Right atrium auricular region (tissue), 2 donors: Measurements from ENCODE around the gene TTLL11. TPM values are rescaled to one million over a fixed set of nuclear protein-coding genes. Genes with fewer than 3 reads are reported as not detected.

Experiments used
- DNase-seq: peaks from one replicate; pipeline ENCODE4 v3.0.0-alpha.2; 2019; ENCODE audit warnings: low spot score
- H3K27ac ChIP-seq, 2 donors: fragments of 200-600 bp; sonication (generic); 1 replicate in 1 of 2; 2 replicates in 1 of 2; pipeline ENCODE4 v1.5.1; 2016 to 2019
- H3K27me3 ChIP-seq, 2 donors: fragments of 200-600 bp; sonication (generic); one replicate each; pipeline versions ENCODE4 v1.5.1 to v1.6.0; 2017 to 2019
- H3K36me3 ChIP-seq: fragments of 200-600 bp; sonication (generic); one replicate; pipeline ENCODE4 v1.5.1; 2016
- H3K4me1 ChIP-seq, 2 donors: fragments of 200-600 bp; sonication (generic); one replicate each; pipeline versions ENCODE4 v1.5.1 to v1.6.0; 2017 to 2019
- H3K4me3 ChIP-seq, 2 donors: fragments of 200-600 bp; sonication (generic); 1 replicate in 1 of 2; 2 replicates in 1 of 2; pipeline ENCODE4 v1.5.1; 2017 to 2019; ENCODE audit warnings: mild to moderate bottlenecking in 1 of 2, moderate library complexity in 1 of 2
- H3K9me3 ChIP-seq, 2 donors: fragments of 200-600 bp; sonication (generic); one replicate each; pipeline ENCODE4 v1.5.1; 2019
- microRNA-seq, 2 donors: library from miRNA; unstranded; fragments of <30 nt; microRNA quantifications; one replicate each; pipeline ENCODE4, GENCODE V29; 2016 to 2017; ENCODE audit warnings: borderline number of aligned reads in 2 of 2, borderline replicate concordance in 1 of 2
- total RNA-seq, 2 donors: library from RNA; depleted of rRNA; stranded (reverse); fragments of >200 nt; gene quantifications; one replicate each; pipeline ENCODE4 v1.1.0, GENCODE V29; 2016
- TF ChIP-seq, protein P1 (sequence below), 2 donors: fragments of 200-600 bp; sonication (generic); IDR thresholded peaks; one replicate each; pipeline ENCODE4 v1.5.1; 2019; ENCODE audit warnings: antibody characterized with exemption in 2 of 2

TTLL11 gene
- total RNA-seq, 2 donors from 2014 or later = 5.9 to 7.8 TPM

DNA sequence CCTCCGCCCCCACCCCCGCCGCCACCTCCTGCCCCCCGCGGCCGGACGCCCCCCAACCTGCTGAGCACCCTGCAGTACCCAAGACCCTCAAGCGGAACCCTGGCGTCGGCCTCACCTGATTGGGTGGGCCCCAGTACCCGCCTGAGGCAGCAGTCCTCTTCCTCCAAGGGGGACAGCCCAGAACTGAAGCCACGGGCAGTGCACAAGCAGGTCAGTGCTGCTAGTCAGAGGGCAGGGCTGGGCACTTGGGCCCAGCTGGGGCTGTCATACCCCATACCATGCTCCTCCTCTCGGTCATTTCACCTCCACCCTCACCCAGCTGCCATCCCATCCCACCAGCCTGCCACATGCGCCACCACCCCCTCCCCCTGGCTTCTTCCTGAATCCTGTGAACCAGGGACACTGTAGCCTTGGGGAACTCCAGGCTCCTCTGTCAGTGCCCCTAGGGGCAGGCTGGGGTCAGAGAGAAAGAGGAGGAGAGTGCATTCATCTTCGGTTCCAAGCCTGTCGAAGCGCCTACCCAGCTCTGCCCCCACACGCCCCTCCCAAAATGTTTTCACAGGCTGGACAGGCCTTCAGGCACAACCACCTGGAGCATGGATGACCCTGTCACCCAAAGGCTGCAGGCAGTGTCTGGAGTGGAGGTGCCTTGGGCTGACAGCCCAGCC is 319.7 kb downstream of the TTLL11 start:
- H3K4me1 ChIP-seq = peaks cover 0 to 53% of the 10 kb centered on the region in 2 donors
- TF ChIP-seq, protein P1, sequence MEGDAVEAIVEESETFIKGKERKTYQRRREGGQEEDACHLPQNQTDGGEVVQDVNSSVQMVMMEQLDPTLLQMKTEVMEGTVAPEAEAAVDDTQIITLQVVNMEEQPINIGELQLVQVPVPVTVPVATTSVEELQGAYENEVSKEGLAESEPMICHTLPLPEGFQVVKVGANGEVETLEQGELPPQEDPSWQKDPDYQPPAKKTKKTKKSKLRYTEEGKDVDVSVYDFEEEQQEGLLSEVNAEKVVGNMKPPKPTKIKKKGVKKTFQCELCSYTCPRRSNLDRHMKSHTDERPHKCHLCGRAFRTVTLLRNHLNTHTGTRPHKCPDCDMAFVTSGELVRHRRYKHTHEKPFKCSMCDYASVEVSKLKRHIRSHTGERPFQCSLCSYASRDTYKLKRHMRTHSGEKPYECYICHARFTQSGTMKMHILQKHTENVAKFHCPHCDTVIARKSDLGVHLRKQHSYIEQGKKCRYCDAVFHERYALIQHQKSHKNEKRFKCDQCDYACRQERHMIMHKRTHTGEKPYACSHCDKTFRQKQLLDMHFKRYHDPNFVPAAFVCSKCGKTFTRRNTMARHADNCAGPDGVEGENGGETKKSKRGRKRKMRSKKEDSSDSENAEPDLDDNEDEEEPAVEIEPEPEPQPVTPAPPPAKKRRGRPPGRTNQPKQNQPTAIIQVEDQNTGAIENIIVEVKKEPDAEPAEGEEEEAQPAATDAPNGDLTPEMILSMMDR (IDR thresholded peaks at IDR 0.05) = no peak
- H3K27ac ChIP-seq = peak overlapping the region; percentile 22 to 53
- H3K27me3 ChIP-seq = no peaks in the 10 kb centered on the region
- H3K4me3 ChIP-seq = no peak overlapping the region
- DNase-seq = no peak
- peaks cover 82% of the 10 kb centered on the region for H3K36me3 ChIP-seq
- H3K9me3 ChIP-seq = no peaks in the 10 kb centered on the region

DNA sequence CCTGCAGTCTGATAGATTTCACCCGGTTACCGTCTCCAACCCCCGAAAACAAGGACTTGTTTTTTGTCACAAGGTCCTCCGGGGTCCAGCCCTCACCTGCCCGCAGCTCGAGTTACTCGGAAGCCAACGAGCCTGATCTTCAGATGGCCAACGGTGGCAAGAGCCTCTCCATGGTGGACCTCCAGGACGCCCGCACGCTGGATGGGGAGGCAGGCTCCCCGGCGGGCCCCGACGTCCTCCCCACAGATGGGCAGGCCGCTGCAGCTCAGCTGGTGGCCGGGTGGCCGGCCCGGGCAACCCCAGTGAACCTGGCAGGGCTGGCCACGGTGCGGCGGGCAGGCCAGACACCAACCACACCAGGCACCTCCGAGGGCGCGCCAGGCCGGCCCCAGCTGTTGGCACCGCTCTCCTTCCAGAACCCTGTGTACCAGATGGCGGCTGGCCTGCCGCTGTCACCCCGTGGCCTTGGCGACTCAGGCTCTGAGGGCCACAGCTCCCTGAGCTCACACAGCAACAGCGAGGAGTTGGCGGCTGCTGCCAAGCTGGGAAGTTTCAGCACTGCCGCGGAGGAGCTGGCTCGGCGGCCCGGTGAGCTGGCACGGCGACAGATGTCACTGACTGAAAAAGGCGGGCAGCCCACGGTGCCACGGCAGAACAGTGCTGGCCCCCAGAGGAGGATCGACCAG is 320.4 kb downstream of the TTLL11 start:
- no peaks in the 10 kb centered on the region for H3K27me3 ChIP-seq
- peaks cover 82% of the 10 kb centered on the region for H3K36me3 ChIP-seq
- peak overlapping the region; percentile 22 to 53 for H3K27ac ChIP-seq
- no peak for DNase-seq
- H3K4me1 ChIP-seq = peaks cover 0 to 48% of the 10 kb centered on the region in 2 donors
- TF ChIP-seq, protein P1 (IDR thresholded peaks at IDR 0.05) = no peak
- H3K4me3 ChIP-seq = no peak overlapping the region
- no peaks in the 10 kb centered on the region for H3K9me3 ChIP-seq

Small RNA genes within 50 kb of the gene (microRNA-seq; reads per million reads assigned to microRNA genes)
- gene MIR4478 = 0 reads per million in 2 donors

Other genes with a start within 250 kb of the TTLL11 start
- gene NDUFA8, start 66.5 kb upstream of the TTLL11 start, total RNA-seq = 100 to 1,000 TPM; 169 to 236 TPM
- not detected for gene MORN5, start 66.6 kb upstream of the TTLL11 start, total RNA-seq
- 1 to 10 TPM; 2.8 to 3.2 TPM for gene LHX6, start 135.6 kb upstream of the TTLL11 start, total RNA-seq
- 10 to 100 TPM; 19.2 to 23.2 TPM for gene RBM18, start 171.5 kb upstream of the TTLL11 start, total RNA-seq
- 10 to 100 TPM; 20.7 to 21.4 TPM for gene MRRF, start 171.6 kb upstream of the TTLL11 start, total RNA-seq